Peyer's patch (tissue), 4 donors: ENCODE measurements around the gene MAP3K12.

Experiments used
- POLR2A ChIP-seq, 2 donors: fragments of 450-650 bp; IDR thresholded peaks; one replicate each; pipeline ENCODE4 v1.5.1; 2017; ENCODE audit warnings: antibody characterized with exemption in 2 of 2, mild to moderate bottlenecking in 2 of 2, moderate library complexity in 2 of 2
- TF ChIP-seq, protein P1 (sequence below), 6 experiments: fragments of 450-650 bp in 4 of 6; fragments of 200-600 bp in 2 of 6; sonication (generic) in 1 of 6; IDR thresholded peaks; one replicate each; pipeline ENCODE4 v1.5.1; 2017 to 2019; ENCODE audit warnings: antibody characterized with exemption in 6 of 6, mild to moderate bottlenecking in 3 of 6, moderate library complexity in 1 of 6

DNA sequence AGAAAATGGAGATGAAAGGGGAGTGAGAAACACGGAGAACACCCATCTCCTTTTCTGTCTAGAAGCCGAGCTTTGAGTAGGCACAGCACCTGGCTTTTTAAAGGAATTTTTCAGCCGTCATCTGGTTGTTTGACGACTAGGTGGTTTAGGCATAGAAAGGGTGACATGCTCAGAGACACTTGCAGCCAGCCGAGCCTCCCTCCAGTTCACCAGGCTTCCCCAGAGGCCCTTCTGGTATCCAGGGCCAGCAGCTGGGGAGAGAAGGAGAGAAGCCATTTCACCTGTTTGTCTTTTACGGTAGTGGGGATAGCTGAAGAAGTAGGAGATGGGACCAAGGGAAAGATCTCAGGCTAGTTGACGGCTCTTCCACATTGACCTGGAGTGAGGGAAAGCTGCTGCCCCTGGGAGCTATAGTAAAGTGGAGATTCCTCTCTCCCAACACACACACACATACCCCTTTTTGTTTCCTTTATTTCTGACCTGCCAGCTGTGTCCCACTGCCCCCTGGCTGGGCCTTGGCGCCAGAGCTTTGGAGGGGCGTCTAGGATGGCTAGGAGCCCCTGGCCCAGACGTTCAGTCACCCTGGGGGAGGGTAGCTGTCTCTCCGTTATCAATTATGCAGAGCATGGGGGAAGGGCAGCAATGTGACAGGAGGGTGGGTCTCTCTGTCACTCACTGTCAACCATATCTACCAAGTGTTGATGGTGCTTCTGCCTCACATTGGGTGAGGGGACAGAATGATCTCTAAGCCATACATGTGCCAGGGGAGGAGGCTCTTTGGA lies 5.5 kb downstream of the MAP3K12 start:
- TF ChIP-seq, protein P1, sequence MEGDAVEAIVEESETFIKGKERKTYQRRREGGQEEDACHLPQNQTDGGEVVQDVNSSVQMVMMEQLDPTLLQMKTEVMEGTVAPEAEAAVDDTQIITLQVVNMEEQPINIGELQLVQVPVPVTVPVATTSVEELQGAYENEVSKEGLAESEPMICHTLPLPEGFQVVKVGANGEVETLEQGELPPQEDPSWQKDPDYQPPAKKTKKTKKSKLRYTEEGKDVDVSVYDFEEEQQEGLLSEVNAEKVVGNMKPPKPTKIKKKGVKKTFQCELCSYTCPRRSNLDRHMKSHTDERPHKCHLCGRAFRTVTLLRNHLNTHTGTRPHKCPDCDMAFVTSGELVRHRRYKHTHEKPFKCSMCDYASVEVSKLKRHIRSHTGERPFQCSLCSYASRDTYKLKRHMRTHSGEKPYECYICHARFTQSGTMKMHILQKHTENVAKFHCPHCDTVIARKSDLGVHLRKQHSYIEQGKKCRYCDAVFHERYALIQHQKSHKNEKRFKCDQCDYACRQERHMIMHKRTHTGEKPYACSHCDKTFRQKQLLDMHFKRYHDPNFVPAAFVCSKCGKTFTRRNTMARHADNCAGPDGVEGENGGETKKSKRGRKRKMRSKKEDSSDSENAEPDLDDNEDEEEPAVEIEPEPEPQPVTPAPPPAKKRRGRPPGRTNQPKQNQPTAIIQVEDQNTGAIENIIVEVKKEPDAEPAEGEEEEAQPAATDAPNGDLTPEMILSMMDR (IDR thresholded peaks at IDR 0.05), result no peak
- no peak for TF ChIP-seq POLR2A (IDR thresholded peaks at IDR 0.05)
